Astrocyte (in vitro differentiated cells and primary cell): ENCODE results near the gene CYTH3. TPM values are rescaled to one million over a fixed set of nuclear protein-coding genes. Genes with fewer than 3 reads are reported as not detected.

Experiments used
- DNase-seq: peaks from one replicate; pipeline ENCODE4 v3.0.0-alpha.2; 2010; ENCODE audit warnings: low read depth
- FAIRE-seq: peaks from 2 replicates; lab custom pipeline; 2011; peaks lifted over from hg19 to GRCh38; lab: Jason Lieb, UNC
- H2AFZ ChIP-seq: 2 replicates; pipeline ENCODE4 v1.6.0; 2012; ENCODE audit warnings: low read depth, low read length, inconsistent platforms
- H3K27ac ChIP-seq: 2 replicates; pipeline ENCODE4 v1.5.1; 2011; ENCODE audit warnings: low read depth, low read length, inconsistent platforms
- H3K27me3 ChIP-seq: 2 replicates; pipeline ENCODE4 v1.6.0; 2011; ENCODE audit warnings: low read length, inconsistent platforms; ENCODE audit not compliant: insufficient read depth
- H3K36me3 ChIP-seq: 2 replicates; pipeline ENCODE4 v1.5.1; 2011; ENCODE audit warnings: low read length, inconsistent platforms; ENCODE audit not compliant: insufficient read depth
- H3K4me1 ChIP-seq: 2 replicates; pipeline ENCODE4 v1.5.1; 2011; ENCODE audit warnings: low read length, inconsistent platforms; ENCODE audit not compliant: insufficient read depth
- H3K4me2 ChIP-seq: 2 replicates; pipeline ENCODE4 v1.6.0; 2012; ENCODE audit warnings: low read length, inconsistent platforms
- H3K4me3 ChIP-seq: 2 replicates; pipeline ENCODE4 v1.5.1; 2011; ENCODE audit warnings: low read depth, mild to moderate bottlenecking, low read length, inconsistent platforms; ENCODE audit not compliant: insufficient read depth
- H3K79me2 ChIP-seq: 2 replicates; pipeline ENCODE4 v1.6.0; 2012; ENCODE audit warnings: mild to moderate bottlenecking, low read length, inconsistent platforms; ENCODE audit not compliant: insufficient read depth
- H3K9ac ChIP-seq: 2 replicates; pipeline ENCODE4 v1.6.0; 2012; ENCODE audit warnings: mild to moderate bottlenecking, low read length, inconsistent platforms
- H3K9me3 ChIP-seq: 2 replicates; pipeline ENCODE4 v1.5.1; 2012; ENCODE audit warnings: low read depth, mild to moderate bottlenecking, low read length, inconsistent platforms; ENCODE audit not compliant: insufficient read depth
- H4K20me1 ChIP-seq: 2 replicates; pipeline ENCODE4 v1.6.0; 2012; ENCODE audit warnings: low read length, inconsistent platforms; ENCODE audit not compliant: insufficient read depth
- H3K27ac Mint-ChIP-seq: one replicate; pipeline ENCODE4 v1.8.0; 2021; ENCODE audit warnings: mild to moderate bottlenecking, mixed read lengths; ENCODE audit not compliant: unreplicated experiment
- H3K27me3 Mint-ChIP-seq: one replicate; pipeline ENCODE4 v1.8.0; 2021; ENCODE audit warnings: low read depth, mixed read lengths; ENCODE audit not compliant: unreplicated experiment
- H3K36me3 Mint-ChIP-seq: one replicate; pipeline ENCODE4 v1.8.0; 2021; ENCODE audit warnings: low read depth, mixed read lengths; ENCODE audit not compliant: unreplicated experiment
- H3K4me1 Mint-ChIP-seq: one replicate; pipeline ENCODE4 v1.8.0; 2021; ENCODE audit warnings: low read depth, mixed read lengths; ENCODE audit not compliant: unreplicated experiment
- H3K4me3 Mint-ChIP-seq: one replicate; pipeline ENCODE4 v1.8.0; 2021; ENCODE audit warnings: mild to moderate bottlenecking, moderate library complexity, mixed read lengths; ENCODE audit not compliant: unreplicated experiment
- H3K9me3 Mint-ChIP-seq: one replicate; pipeline ENCODE4 v1.8.0; 2021; ENCODE audit warnings: mild to moderate bottlenecking, mixed read lengths; ENCODE audit not compliant: unreplicated experiment
- EZH2 ChIP-seq: IDR thresholded peaks from 2 replicates; pipeline ENCODE4 v1.6.1; 2012; ENCODE audit warnings: mild to moderate bottlenecking, low read length, inconsistent platforms; ENCODE audit not compliant: insufficient read depth
- total RNA-seq: library from RNA; stranded (reverse); gene quantifications from 2 replicates; pipeline ENCODE4 v1.2.1, GENCODE V29; 2021
- TF ChIP-seq, protein P1 (sequence below): IDR thresholded peaks from 2 replicates; pipeline ENCODE4 v1.5.1; 2011; ENCODE audit warnings: low read depth, mild to moderate bottlenecking, inconsistent platforms, low read length, moderate library complexity; ENCODE audit not compliant: insufficient read depth

CYTH3 gene
- total RNA-seq, 1 donor from 2014 or later: 29.3 TPM

DNA sequence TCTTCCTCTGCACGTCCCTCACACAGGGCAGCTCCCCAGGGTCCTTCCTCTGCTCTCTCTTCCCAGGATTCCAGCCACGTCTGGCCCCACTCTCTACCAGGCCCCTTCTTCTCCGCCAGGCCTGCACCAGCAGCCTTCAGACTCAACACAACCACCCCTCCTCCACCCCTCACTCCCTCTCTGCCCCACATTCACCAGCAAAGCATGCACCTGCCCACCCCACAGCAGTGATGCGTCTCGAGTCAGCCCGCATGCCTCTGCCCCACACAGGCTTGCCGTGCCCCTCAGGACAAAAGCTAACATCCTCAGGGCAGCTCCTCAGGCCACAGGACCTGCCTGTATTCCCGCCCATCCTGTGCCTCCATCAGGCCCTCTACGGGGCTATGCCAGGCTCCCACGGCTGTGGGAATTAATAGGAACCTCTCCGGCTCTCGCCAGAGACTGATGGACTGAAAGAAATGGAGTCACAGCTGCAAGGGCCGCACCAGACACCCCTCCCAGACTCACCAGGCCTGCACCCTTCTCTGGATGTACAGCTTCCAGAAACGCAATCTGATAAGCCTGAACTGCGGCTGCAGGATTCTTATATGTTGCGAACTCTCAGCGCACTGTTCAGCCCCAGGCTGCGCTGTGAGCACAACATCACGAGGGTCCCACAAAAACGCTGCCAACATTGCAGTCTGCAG, 100.1 kb downstream of the CYTH3 start:
- Mint-ChIP-seq H3K4me1 (peaks cover 17% of the 10 kb centered on the region), H3K36me3 (peaks cover 24% of the 10 kb centered on the region), H3K27ac (peak overlapping the region; percentile 83), H3K9me3 (no peaks in the 10 kb centered on the region), H3K27me3 (no peaks in the 10 kb centered on the region), H3K4me3 (no peak overlapping the region)
- Histone ChIP-seq H3K9ac (no peak overlapping the region), H3K27ac (no peak overlapping the region), H3K27me3 (no peaks in the 10 kb centered on the region), H3K4me3 (no peak overlapping the region), H4K20me1 (peaks cover 5% of the 10 kb centered on the region), H3K36me3 (peaks cover 8% of the 10 kb centered on the region), H3K4me1 (peaks cover 17% of the 10 kb centered on the region), H3K9me3 (no peaks in the 10 kb centered on the region), H3K4me2 (no peak overlapping the region), H3K79me2 (no peaks in the 10 kb centered on the region), H2AFZ (no peak overlapping the region)
- TF ChIP-seq EZH2: no peak
- TF ChIP-seq, protein P1, sequence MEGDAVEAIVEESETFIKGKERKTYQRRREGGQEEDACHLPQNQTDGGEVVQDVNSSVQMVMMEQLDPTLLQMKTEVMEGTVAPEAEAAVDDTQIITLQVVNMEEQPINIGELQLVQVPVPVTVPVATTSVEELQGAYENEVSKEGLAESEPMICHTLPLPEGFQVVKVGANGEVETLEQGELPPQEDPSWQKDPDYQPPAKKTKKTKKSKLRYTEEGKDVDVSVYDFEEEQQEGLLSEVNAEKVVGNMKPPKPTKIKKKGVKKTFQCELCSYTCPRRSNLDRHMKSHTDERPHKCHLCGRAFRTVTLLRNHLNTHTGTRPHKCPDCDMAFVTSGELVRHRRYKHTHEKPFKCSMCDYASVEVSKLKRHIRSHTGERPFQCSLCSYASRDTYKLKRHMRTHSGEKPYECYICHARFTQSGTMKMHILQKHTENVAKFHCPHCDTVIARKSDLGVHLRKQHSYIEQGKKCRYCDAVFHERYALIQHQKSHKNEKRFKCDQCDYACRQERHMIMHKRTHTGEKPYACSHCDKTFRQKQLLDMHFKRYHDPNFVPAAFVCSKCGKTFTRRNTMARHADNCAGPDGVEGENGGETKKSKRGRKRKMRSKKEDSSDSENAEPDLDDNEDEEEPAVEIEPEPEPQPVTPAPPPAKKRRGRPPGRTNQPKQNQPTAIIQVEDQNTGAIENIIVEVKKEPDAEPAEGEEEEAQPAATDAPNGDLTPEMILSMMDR: no peak
- no peak for DNase-seq
- no peak for FAIRE-seq

DNA sequence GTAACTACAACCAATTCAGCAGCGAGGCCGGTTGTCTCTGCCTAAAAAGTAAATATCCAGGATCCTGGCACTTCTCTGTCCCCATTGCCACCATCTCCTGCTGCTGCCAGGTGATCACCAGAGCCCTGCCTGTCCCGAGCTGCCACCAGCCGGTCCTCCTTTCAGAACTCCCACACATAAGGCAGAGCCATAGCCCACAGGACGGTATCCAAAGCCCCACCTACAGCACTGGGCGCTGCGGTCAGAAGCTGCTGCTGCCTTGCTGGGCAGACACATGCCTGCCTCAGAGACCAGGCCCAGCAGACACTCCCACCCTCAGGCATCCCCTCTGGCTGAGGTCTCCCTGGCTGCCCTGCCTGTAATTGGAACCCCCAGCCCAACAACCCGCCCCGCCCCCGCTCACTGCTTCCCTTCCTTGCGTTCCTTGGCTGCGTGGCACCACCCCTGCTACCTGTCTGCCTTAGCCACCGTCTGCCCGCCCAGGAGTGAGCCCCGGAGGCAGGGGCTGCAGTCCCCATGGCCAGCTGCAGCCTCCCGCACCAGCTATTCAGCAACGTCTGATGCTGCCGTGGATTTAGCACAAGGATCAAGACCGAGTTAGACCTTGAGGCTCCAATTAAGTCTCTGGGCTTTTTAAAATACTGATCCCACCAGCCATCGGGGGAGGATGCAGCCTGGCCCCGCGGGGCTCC, 100.7 kb downstream of the CYTH3 start:
- no peaks in the 10 kb centered on the region for H3K9me3 Mint-ChIP-seq
- Histone ChIP-seq H3K9ac (no peak overlapping the region), H3K4me2 (no peak overlapping the region), H3K79me2 (no peaks in the 10 kb centered on the region), H3K27ac (no peak overlapping the region), H2AFZ (no peak overlapping the region), H3K4me1 (peaks cover 17% of the 10 kb centered on the region), H4K20me1 (peaks cover 5% of the 10 kb centered on the region), H3K4me3 (no peak overlapping the region), H3K27me3 (no peaks in the 10 kb centered on the region), H3K36me3 (peaks cover 2% of the 10 kb centered on the region), H3K9me3 (no peaks in the 10 kb centered on the region)
- no peak for TF ChIP-seq EZH2
- DNase-seq (no peak), FAIRE-seq (no peak)
- peaks cover 21% of the 10 kb centered on the region for H3K36me3 Mint-ChIP-seq
- no peaks in the 10 kb centered on the region for H3K27me3 Mint-ChIP-seq
- H3K4me1 Mint-ChIP-seq: peaks cover 17% of the 10 kb centered on the region
- no peak overlapping the region for H3K4me3 Mint-ChIP-seq
- peak overlapping the region; percentile 83 for H3K27ac Mint-ChIP-seq

DNA sequence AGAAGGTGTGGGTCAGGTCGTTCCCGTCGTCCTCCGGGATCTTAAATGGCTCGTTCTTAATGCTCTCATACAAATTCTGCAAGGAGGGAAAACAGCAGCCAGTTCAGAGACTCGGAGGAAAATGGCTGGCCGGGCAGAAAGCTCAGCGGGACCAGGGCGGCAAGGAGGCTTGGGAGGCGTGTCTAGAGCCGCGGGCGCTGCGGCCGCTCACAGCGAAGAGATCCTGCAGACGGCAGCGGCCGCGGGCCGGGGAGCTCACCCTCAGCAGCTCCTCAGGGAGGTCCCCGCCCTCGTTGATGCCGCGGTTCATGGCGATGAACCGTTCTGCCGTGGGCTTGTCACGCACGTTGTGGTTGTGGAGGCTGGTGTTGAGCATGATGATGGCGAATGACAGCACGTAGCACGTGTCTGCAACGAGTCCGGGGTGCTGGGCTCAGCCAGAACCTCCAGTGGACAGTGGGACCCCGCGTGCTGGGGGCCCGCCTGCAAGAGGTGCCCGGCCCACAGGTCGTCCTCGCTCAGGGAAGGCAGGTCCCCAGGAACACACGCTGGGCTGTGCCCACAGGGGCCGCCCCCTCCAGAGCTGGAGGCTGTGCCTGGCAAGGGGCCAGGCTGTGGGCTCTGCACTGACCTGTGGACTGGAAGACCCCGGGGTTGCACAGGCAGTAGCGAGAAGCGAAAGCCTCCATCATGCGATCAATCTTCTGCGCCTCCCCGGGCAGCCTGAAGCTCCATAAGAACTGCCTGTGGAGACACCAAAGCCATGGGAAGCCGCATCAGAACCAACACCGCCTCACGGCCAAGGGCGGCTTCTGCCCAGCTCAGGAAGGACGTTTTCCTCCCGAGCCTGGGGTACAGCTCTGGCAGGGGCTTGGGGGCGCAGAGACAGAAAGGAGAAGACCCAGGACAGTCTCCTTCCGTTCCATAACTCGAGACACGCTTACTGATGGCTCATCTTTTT, 101.6 kb downstream of the CYTH3 start:
- H3K36me3 Mint-ChIP-seq: peaks cover 19% of the 10 kb centered on the region
- no peak overlapping the region for H3K4me3 ChIP-seq
- no peaks in the 10 kb centered on the region for H3K9me3 ChIP-seq
- no peaks in the 10 kb centered on the region for H3K27me3 Mint-ChIP-seq
- H3K4me2 ChIP-seq: peak overlapping the region; percentile 5
- no peak overlapping the region for H3K4me3 Mint-ChIP-seq
- H3K27ac Mint-ChIP-seq: peak overlapping the region; percentile 7
- H3K79me2 ChIP-seq: no peaks in the 10 kb centered on the region
- H3K4me1 ChIP-seq: peaks cover 16% of the 10 kb centered on the region
- H4K20me1 ChIP-seq: peaks cover 5% of the 10 kb centered on the region
- peaks cover 2% of the 10 kb centered on the region for H3K36me3 ChIP-seq
- TF ChIP-seq EZH2: no peak
- TF ChIP-seq, protein P1: no peak
- H3K27ac ChIP-seq: no peak overlapping the region
- H3K9me3 Mint-ChIP-seq: no peaks in the 10 kb centered on the region
- H3K4me1 Mint-ChIP-seq: peaks cover 16% of the 10 kb centered on the region
- H3K27me3 ChIP-seq: no peaks in the 10 kb centered on the region
- H2AFZ ChIP-seq: no peak overlapping the region
- FAIRE-seq: no peak
- peak overlapping the region; percentile 27 for H3K9ac ChIP-seq
- DNase-seq: no peak
